ENCODE measurements around the gene MATCAP1.

The MATCAP1 gene

DNA sequence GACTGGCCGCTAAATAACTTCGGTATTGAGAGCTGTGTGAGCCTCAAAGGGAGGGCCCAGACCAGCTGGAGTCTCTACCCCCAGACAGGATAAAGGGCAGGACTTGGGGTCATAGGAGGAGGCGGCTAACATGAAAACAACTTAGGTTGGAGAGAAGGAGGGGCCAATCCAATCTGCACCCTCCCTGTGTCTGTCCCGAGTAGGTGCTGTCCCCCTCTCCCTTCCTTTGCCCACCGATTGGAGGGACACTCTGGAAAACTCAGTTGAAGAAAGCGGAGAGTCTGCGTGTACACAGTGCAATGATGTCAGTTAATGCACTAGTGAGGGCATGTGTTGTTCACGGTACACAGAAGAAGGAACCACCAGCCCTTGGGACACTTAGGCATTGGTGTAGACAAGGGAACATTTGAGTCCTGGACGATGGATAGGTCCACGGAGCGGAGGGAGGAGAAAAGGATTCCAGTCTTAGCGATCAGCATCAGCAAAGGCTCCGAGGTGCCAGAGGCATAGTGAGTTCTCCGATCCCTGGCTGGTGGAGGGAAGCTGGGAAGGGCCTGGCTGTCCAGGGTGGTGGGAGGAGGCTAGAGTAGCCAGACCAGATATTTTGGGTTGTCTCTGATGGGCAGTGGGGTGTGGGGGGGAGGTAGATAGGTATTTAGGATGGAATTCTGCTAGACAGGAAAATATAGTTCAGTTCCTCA lies 12.7 kb downstream of the MATCAP1 start:
- FAIRE-seq, result no peak

DNA sequence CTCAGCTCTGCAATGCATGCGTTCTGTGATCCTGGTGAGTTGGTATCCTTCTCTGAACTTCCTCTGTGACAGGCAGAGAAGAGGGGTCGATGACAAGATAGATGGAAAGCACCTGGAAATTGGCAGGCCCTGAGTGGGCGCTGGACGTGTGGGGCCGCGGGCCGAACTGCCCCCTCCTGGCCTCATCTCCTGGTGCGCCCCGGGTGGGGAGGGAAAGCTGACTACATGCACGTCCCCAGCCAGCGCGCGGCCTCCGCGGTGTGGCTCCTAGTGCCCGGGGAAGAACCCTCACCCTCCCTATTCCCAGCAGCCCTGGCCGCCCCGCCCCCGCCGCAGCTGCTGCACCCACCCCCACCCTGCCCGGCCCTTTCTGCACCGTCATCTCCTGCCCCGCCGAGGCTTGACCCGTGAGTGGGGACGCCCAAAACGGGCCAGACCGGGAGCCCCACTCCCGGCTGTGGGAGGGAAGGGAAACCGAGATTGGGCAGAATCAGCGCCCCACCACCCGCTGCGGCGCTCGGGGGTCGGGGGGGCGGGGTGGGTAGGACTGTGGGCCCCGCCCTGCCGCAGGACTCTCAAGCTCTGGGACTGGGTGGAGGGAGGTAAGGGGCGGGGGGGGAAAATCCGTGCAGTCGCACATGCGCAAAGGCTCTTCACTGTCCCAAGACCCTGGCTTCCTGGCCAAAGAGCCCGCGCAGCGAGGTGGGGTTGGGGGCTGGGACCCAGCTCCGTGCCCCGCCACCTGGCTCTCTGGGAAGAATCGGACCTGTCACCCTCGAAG lies 13.4 kb downstream of the MATCAP1 start, which contains the start of gene NOL3:
Gene NOL3 (plus strand): TSS at position 371 of the 781 bp plus-strand sequence.
- FAIRE-seq, result no peak

DNA sequence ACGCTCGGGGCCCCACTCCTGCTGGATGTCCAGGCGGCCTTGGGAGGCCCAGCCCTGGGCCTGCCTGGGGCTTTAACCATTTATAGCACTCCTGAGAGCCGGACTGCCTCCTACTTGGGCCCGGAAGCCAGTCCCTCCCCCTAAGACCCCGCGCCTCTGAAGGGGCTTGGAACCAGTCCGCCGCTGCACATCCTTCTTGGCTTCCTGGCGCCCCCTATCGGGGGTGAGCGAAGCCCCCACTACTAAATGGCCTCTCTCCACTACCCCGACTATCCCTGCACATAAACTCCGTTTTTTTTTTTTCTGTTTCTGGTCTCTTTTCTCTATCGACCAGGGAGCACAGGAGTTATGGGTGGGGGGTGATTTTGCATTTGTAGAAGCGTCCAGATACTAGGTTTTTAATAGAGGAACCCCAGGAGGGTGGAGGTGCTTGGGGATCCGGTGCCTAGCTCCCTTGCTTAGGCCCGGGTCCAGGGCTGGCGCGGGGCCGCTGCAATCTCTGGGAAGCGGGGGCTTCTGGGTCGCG lies 14.1 kb downstream of the MATCAP1 start:
- FAIRE-seq, result no peak

DNA sequence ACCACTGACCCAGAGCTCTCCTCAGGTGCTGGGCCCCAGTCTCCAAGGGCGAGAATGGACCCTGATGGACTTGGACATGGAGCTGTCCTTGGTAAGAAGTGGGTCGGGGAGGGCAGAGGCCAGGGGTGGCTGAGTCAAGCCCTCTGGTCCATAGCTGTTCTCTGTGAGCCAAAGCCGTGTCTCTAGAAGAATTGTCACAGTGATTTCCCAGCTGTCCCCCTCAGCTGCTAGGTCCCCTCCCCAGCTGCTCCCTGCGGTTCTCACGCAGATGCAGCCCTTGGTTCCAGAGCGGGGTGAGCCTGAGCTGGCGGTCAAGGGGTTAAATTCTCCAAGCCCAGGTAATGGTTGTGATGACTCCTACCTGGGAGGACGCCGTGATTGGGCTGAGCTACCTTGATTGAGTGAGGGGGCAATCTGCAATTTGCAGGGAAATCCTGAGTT lies 14.7 kb downstream of the MATCAP1 start:
- FAIRE-seq, result no peak

DNA sequence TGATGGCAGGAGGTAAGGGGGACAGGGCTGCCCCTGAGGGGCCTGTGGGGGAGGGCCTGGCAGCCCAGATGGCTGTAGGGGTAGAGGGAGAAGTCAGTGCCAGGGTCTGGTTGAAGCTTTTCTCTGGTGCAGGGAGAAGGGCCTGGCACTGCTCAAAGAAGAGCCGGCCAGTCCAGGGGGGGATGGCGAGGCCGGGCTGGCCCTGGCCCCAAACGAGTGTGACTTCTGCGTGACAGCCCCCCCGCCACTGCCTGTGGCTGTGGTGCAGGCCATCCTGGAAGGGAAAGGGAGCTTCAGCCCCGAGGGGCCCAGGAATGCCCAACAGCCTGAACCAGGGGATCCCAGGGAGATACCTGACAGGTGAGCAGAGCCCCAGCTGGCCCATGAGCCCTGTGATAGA lies 16.2 kb downstream of the MATCAP1 start:
- no peak for FAIRE-seq

DNA sequence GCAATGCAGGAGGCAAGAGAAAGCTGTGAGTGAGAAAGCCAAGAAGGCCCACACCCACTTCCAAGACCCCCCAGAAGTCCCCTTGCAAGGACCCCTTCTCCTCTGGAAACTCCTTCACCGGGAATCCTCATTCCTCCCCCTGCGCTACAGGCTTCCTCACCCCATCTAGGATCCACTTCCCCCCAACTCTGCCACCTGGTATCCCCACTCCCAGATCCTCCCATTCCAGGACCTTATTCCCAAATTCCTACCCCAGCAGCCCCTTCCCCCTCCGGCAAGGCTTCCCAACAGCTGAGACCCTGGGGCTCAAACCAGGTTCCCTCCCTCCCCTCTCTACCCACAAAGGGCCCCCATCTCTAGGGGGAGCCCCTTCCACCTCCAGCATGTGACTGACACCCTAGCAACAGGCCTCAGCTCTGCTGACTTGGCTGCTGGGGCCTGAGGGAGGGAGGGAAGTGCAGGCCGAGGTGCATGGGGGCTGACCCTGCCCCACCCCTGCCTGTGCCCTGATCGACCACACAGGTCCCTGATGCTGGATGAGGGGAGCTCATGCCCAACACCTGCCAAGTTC lies 17.1 kb downstream of the MATCAP1 start:
- no peak for FAIRE-seq

DNA sequence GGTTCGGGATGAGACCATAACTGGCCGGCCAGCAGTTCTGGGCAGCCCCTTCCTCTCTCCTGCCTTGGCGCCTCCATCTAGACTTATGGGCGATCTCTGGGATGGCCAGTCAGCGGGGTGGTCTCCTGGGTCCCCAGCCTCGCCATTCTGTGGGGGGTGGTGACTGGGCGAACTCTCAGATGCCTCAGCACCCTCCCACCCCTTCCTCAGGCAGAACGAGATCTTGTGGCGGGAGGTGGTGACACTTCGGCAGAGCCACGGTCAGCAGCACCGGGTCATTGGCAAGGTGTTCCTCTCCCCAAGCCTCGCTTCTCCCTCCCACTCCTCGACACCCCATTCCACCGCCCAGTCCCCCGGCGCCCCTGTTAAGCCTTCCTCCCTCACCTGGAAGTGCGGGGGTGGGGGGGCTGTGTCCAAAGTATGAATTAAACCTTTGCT lies 17.6 kb downstream of the MATCAP1 start:
- FAIRE-seq, result no peak

DNA sequence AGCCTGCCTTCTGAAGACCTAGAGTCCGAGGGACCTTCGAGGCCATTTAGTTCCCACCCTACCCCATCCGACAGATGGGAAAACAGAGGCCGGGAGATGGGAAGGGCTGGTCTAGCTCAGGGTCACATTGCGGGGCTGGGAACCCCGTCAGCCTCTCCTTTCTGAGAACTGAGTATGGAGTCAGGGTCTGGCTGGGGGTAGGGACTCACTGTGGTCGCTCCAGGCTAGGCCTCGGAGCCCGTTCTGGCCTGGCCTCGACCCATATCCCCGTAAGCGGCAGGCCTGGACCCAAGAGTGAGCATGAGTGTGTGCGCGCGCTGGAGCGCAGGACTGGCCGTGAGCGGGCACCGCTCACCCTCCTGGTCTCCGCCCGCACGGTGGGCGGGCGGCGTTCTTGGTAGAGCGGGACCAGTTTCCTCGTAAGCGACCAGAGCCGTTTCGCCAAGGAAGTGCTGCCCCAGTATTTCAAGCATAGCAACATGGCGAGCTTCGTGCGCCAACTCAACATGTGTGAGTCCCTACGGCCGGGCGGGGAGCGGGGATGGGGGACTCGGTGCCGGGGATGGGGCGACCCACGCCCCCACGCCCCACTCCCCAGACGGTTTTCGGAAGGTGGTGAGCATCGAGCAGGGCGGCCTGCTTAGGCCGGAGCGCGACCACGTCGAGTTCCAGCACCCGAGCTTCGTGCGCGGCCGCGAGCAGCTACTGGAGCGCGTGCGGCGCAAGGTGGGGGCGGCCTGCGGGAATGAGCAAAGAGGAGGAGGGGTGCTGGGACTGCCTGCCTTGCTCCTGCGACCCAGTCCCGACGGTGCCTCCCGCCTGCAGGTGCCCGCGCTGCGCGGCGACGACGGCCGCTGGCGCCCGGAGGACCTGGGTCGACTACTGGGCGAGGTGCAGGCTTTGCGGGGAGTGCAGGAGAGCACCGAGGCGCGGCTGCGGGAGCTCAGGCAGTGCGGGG lies 18.4 kb downstream of the MATCAP1 start:
- FAIRE-seq, result no peak

DNA sequence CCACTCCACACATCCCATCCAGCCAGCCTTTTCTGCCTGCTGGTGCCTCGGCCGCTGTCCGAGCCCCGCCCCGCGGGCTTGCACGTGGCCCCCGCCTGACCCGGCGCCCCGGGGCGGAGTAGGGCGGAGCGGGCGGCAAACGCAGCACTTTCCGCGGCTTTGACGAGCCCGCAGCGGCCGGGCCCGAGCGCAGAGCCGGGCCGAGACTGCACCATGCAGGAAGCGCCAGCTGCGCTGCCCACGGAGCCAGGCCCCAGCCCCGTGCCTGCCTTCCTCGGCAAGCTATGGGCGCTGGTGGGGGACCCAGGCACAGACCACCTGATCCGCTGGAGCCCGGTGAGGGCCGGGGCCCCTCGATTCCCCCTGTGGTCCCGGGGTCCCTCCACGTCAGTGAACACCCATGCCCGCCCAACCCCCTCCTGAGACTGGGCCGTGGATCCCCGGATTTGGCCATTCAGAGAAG lies 19.1 kb downstream of the MATCAP1 start, which contains the start of gene HSF4:
Gene HSF4 (plus strand): TSS at position 147 of the 463 bp plus-strand sequence. CDS start 67 bp downstream, at position 214.
- no peak for FAIRE-seq

DNA sequence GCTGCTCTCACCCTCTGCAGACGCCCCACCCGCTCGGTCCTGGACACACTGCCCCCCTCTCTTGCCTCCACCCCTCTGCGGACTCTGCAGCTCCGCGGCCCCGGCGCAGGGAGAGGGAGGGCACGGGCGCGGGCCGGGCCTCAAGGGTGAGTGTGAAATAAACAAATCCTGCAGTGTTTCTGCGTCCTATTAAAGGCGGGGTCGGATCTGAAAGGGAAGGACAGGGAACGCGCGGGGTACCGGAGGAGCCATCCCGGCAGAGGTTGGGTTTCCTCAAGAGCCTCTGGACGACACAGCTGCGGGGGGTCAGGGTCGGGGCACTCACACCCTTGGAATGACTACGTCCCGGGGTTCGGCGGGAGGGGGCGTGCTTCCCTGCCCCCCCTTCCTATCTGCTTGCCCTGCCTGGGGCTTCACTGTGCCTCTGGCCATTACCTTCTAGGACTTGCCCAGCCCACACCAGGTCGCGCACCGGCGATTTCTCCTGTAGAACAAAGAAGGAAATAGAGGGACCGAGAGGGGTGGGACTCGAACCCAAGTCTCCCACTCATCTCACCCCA lies 19.7 kb downstream of the MATCAP1 start:
- FAIRE-seq, result no peak

DNA sequence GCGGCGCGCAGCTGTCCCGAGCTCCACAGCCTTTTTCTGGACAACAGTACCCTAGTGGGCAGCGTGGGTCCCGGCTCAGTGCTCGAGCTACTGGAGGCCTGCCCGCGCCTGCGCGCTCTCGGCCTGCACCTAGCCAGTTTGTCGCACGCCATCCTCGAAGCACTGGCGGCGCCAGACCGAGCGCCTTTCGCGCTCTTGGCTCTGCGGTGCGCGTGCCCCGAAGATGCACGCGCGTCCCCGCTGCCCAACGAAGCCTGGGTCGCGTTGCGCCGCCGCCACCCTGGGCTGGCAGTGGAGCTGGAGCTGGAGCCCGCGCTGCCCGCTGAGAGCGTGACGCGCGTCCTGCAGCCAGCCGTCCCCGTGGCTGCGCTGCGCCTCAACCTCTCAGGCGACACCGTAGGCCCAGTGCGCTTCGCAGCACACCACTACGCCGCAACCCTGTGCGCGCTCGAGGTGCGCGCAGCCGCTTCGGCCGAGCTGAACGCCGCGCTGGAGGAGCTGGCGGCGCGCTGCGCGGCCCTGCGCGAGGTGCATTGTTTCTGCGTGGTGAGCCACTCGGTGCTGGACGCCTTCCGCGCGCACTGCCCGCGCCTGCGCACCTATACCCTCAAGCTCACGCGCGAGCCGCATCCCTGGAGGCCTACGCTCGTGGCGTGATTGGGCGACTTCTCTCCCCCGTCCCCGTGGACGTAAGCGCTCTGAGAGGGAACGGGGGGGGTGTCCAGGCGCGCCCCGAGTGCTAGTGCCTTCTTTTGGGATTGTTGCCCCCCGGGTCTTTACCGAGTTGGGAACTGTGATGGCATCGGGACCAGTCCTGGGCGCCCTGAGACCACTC lies 20.4 kb downstream of the MATCAP1 start:
- FAIRE-seq, result no peak

DNA sequence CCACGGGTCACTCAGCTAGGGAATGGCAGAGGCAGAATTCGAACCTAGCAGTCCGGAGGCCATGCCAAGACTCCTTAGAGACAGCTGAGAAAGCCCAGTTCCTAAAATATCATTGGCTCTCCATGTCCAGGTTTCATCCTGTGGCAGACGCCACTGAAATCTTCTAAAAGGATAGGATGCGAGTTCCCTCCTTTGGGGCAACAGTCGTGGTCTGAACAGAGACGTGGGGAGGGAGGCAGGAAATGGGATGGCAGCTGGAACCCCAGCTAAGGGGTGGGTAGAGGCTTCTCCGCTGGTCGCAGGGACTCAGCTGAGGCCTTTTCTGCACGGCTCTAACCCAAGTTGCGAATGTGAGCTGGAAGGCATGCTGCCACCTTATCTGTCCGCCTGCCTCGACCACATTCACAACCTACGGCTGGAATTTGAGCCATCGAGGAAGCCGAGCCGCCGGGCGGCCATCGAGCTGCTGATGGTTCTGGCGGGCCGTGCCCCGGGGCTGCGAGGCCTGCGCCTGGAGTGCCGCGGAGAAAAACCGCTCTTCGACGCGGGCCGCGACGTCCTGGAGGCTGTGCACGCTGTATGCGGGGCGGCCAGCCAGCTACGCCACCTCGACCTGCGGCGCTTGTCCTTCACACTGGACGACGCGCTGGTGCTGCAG lies 21.1 kb downstream of the MATCAP1 start:
- no peak for FAIRE-seq

DNA sequence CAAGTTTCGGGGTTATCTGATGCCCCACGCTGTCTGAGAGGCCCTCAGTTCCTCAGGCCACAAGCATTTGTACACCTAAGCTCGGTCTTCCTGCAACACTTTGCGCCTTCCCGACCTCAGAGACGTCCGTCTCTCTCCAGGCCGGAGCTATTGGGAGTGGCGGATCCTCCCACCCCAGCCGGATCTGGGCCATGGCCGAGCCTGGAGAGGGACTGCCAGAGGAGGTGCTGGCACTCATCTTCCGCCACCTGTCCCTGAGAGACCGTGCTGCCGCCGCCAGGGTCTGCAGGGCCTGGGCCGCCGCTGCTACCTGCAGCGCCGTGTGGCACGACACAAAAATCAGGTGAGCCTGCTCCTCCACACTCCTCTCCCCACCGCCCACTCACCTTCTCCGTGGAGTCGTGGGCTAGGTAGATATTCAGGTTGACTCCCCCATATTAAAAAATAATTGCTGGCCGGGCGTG lies 22.1 kb downstream of the MATCAP1 start:
- FAIRE-seq, result no peak

DNA sequence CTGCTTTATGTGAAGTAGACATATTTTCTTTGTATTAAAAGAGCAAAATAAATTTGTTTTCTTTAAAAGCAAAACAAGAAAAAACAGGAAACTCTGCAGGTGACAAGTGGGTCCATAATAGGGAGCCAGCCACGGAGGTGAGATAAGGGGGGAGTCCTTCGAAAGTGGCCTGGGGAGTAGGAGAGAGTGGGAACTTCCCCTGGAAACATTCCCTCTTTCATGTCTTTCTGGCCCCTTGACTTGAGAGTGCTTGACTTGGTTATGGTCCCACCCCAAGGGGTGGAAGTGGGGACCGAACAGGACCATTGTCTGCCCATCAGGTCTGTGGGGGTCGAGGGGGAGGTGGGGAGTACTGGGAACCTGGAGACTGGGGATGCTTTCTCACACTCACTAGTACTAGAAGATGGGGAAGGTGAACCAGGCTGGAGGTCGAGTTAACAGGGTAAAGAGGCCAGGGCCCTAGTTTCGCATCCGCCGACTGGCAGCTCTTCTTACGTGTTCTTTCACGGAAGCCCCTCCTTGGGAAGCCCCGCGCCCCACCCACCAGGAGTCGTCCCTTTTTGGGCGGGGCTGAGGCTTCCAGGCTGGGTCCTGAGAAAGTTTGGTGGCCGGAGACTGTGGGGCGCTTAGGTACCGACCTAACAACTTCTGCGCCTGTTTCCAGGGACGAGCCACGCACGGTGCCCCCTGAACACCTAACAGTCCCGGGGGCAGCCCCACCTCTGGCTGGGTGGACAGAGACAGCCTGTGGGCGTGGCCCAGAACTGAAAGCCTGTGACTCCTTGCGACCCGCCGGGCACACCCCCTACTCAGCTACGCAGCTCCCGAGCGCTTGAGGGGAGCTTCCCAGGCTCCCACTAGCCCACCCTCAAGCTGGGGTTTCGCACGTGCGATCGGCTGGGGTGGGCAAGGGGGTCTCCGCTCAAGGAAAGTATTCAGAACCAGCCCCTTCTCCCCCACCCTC lies 24.8 kb downstream of the MATCAP1 start:
- FAIRE-seq, result no peak

DNA sequence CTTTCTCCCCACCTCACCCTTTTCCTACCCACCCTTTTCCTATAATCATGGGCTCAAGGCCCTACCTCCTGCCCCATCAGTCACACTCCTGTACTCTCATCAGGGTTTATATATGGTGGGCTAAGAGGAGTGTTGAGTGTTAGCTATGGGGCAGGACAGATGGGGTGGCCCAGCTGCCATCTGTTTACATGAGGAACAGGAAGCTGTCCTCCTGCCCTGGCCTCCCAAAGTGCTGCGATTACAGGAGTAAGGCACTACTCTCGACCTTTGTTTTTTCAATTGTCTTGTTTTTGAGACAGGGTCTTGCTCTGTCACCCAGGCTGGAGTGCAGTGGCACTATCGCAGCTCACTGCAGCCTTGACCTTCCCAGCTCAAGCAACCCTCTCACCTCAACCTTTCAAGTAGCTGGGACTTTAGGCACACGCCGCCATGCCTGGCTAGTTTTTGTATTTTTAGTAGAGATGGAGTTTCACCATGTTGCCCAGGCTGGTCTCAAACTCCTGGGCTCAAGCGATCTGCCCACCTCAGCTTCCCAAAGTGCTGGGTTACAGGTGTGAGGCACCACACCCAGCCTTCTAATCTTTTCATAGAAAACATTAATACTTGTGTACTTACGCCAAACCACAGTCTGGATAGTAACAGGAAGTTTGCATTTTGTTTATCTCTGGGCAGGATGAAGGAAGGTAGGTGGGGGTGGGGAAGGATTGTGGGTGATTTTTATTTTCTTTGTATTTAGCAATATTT lies 25.7 kb downstream of the MATCAP1 start:
- FAIRE-seq, result no peak

DNA sequence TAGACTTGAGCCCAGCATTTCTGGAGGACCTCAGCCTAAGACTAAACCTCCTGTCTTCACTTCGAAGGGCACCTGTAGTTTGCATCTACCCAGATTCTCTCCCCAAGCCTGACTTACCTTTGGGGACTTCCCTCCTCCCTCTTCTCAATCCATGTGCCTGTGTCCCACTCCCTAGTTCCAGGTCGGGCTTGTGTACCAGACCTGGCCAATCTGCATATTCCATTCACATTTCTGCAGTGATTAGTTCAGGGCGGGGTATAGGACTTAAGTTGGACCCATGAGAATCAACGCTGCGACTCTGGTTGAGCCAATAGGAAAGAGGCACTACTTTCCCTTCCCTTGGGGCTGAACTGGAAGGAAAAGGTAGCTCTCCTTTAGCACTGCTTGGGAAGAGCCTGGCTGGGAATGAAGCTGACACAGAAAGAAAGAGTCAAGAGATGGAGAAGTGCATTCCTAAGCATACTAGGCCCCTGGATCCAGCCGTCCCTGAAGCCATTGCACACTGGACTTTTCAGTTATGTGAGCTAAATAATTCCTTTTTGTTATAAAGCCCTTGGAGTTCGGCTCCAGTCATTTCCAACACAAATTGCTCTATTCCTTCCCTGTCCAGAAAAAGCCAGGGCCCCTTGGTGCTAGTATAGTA lies 26.5 kb downstream of the MATCAP1 start:
- FAIRE-seq, result no peak

DNA sequence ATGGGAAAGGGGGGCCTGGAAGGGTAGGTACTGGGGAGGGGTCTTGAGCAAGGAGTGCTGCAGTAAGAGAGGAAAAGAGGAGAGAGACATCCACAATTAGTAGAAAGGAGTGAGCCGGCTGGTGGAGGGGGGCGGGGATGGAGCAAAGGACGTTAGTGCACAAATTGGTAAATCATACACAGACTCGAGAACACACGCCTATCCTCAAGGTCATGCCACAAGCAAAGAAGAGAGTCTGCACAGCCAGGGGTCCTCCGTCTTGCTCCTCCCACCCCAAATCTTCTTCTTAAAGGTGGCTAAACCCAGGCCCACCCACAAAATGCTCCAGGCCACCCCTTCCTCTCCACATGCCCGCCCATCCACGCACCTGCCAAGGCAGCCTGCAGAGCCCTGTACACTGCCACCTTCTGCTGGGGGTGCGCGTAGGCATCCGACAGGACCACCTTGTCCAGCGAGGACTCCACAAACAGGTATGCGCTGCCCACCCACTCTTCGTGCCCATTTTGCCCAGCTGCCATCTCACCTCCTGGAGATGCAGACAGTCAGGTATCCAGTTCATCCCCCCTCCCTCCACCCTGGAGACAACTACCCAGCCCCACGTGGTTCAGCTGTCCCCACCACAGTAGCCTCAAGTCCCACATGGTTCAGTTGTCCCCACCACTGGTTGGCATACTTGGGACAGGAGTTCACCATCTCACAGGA lies 27.5 kb downstream of the MATCAP1 start:
- no peak for FAIRE-seq
